GM18867 (cell line): ENCODE data around the gene F10.

Experiments used
- ATAC-seq: cut with Tn5 transposase; IDR thresholded peaks from one replicate; pipeline ENCODE4 v1.9.1; 2021; ENCODE audit warnings: mild to moderate bottlenecking, moderate library complexity; ENCODE audit not compliant: unreplicated experiment

Gene F10

DNA sequence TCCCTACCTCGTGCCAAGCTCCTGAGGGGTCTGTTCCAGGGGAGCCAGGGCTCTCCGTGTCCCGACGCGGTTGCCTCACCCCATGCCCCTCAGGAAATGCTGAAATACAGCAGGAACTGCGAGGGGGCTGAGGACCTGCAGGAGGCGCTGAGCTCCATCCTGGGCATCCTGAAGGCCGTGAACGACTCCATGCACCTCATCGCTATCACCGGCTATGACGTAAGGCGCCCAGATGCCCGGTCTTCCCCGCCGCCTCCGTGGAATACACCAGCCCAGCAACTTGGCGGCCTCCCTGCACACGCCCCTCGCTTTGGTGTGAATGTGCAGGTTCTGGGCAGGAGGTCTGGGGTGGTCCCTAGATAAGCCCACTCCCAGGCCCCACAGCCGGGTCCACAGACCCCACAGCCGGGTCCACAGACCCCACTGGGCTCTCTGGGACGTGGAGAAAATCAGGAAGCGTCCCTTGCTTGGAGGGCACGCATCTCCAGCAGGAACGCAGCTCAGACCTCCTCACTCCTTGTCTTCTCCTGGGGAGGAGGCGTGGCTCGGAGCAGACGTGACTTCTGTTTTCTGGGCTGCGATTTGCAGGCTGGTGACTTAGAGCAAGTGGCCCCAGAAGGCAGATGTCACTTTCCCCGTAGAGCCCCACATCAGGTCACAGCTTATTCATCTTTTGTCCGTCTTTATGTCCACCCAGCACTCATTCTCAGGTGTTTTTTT lies 36.4 kb upstream of the F10 start:
- ATAC-seq, result no peak

GRCh38 chr13:113086991-113087922 lies 35.3 kb upstream of the F10 start:
- ATAC-seq, result no peak

GRCh38 chr13:113087923-113088690 lies 34.5 kb upstream of the F10 start:
- no peak for ATAC-seq

DNA sequence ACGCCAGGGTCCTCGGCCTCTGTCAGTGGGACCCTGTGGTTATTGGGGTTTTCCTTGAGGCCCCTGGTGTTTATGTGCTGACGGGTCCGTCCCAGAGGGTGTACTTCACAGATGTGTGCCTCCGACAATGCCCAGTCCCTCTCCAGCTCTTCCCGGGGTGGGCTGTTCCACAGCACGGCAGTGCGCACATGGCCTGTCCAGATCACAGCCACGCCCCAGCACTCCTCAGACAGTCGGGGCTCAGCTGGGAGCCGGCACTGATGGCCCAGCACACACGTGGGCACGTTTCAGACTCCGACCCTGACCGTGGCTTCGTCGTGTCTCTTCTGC lies 33.9 kb upstream of the F10 start:
- no peak for ATAC-seq

DNA sequence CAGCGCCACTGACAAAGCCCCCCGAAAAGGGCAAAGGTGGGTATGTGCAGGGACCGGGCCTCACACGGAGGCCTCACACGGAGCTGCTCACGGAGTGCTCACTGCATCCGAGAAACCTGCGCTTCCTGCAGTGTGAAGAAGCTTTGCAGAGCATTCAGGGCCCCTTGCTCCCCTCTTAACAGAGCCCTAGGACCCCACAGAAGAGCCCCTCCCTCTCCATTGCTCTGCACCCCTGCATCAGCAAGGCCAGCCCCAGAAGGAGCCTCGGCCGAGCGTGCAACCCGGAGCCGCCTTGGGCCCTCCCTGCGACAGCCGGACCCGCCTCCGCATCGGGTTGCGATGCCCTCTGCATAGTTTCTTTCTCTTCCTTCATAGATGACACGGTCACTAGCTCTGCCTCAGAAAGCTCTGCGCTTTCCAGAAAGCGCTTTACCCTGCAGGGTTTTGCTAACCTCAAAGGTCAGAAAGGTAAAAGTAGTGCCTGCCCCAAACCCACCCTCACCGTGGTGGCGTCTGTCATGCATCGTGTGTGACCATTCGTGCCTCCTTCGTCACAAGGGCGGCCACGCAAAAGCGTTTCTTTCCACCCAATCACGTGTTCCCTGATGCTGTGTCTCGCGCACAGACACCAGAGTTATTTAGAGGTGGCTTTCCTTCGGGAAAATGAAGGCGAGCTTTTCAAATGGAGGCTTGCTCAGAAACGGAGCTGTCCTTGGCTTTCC lies 32.7 kb upstream of the F10 start:
- ATAC-seq, result no peak

- no peak for ATAC-seq
Observed at GRCh38 chr13:113090415-113090770, 32.2 kb upstream of the F10 start.

DNA sequence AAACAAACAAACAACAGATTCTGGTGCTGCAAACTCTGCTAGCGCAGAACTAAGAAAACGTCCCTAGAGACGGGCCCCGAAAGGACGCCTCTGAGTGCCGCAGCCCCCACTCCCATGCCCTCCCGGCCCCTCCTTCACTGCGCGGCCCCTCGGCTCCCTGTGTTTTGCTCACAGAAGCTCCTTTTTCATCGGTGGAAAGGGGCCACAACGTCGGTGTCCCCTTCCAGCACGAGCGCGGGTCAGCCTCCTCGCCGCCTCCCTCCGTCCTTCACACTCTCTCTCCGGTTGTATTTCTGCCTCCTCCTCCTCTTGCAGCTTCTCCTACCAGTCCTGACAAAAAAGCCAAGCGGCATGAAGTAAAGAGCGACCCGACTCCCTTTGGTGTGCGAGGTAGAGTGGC lies 31.8 kb upstream of the F10 start:
- ATAC-seq, result no peak

- ATAC-seq, result no peak
Observed at GRCh38 chr13:113091211-113091771, 31.3 kb upstream of the F10 start.

DNA sequence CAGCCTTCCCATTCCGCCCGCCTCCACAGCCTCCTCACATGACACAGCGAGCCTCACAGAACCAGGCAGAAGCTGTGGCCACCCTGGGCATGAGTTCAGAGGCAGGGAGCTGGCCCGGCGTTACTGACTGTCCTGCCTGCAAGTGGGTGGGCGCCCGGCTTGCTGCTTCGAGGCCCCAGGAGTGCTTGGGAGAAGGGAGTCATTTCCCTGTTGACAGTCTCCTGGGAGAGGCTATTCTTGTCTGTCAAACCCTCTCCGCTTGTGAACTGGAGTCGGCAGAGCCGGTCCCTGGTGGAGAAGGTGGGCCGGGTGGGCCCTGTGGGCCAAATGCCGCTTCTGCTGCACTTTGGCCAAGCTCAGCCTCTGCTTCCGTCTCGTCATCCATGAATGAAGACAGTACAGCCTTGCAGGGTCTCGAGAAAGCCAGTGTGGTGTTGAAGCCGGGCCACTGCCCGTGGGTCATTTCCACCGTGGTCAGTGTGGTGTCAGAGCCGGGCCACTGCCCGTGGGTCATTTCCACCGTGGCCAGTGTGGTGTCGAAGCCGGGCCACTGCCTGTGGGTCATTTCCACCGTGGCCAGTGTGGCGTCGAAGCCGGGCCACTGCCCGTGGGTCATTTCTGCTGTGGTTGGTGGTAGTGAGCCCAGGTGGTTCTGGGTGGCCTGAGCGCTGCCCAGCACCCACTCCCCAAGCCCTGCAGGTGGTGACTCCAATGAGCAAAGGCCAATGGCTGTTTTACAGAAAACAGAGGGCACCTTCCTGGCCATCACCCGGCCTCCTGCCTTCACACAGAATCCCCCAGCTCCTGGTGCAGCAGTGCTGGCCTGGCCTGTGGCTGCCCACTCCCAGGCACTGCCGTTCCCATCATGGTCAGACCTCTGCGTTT lies 30.5 kb upstream of the F10 start:
- no peak for ATAC-seq

DNA sequence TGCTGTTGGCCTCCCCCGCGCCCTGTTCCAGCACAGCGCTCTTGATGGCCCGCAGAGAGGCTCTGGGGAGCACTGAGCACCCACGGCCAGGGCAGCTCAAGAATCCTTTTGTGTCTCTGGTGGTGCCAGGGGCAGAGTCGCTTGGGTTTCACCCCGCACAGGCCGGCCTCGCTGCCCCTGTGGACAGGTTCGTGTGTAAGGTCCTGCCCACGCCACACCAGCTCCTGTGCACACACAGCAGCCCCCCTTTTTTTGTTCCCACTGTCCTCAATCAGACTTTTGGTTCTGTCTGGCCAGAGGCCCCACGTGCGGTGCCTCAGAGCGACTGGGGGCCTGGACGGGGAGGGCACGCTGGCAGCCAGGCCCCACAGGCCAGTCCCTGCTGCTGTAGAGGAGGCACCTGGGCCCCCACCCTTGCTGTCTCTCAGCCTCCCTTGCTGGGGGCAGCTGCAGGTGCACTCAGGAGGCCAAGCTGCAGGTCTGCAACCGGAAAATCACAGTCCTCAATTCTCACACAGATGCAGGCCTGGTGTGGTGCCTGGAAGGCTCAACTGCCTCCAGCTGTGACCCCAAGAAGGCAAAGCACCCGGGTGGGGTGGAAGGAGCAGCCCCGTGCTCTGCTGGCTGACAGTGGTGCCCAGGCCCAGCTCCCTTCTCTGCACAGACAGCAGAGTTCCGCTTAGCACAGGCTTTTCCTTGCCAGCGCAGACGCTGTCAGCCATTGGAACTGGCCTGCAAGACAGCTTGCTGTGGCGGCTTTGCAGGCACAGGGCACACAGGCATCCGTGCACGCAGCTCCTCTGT lies 29.6 kb upstream of the F10 start:
- no peak for ATAC-seq

DNA sequence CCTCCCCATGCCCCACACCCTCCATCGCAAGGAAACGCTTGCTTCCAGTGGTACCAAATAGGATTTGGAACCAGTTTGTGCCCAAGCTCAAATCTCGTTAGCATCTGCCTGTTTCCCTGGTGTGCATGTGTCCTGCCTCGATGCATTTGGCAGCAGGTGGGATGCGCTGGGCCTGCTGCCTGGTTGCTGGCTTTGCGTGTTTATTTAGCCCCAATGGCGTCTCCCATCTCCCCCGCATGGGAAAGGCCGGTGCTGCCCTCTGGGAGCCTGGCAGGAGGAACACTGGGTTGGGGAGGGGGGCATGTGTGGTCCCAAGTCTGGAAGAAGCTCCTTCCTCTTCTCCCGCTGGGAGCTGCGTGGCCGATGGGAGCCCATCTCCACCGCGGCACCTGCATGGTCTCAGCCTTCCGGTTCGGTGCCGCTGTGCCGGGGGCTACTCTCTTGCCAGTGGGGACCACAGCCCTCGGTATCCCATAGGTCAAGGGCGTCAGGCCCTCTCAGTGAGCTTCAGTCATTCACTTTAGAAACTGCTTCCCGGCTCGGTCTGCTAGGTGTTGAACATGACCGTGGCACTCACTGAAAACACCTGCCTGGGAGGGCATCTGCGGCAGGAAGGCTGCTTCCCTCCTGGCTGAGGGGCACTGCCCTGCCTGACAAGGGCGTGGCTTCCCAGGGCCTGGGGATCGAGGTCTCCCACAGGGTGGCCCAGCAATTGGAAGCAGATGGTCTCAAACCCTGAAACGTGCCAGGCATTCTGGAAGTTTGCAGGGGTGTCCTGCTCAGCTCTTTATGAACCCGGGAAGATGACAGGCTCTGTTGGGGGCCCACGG lies 28.8 kb upstream of the F10 start:
- ATAC-seq, result no peak

GRCh38 chr13:113094410-113094800 lies 28.2 kb upstream of the F10 start:
- no peak for ATAC-seq

DNA sequence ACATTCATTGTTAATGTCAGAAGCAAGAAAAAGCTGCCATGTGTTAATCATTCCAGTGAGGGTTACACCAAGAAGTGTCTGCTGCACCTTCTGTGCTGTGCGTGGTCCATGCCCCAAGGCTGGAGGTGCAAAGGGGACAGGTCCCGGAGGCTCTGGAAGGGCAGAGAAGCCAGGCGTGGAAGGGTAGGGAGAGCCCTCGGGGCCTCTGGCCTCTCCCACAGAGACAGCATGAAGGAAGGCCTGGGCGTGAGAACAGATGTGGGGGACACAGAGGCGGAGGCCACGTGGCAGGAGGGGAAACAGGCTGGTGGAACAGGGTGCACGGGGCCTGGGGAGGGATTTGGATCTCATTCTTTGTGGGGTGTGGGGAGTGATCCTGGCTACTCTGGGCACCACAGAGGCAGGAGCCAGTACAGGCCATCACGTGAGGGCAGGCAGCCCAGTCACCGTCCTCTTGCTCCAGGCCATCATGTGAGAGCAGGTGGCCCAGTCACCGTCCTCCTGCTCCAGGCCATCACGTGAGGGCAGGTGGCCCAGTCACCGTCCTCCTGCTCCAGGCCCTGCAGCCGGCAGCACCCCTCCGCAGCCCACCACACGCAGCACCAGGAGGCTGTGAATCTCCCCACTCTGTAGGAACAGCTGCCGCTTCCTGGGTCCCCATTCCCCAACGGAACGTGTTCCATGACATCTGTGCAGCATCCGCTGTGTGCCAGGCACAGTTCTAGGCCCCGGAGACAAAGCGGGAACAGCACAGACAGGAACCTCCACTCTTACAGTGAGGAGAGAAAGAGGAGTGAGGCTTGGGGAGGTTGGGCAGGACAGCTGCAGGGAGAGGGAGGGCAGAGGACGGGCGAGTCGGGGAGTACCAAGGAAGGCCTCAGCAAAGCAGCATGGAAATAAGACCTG lies 27.2 kb upstream of the F10 start:
- ATAC-seq, result no peak

GRCh38 chr13:113096052-113096744 lies 26.4 kb upstream of the F10 start:
- ATAC-seq, result no peak

- no peak for ATAC-seq
Observed at GRCh38 chr13:113096745-113097305, 25.8 kb upstream of the F10 start.

GRCh38 chr13:113097651-113098050 lies 24.9 kb upstream of the F10 start:
- ATAC-seq, result no peak
